ENCODE data around the gene ZCCHC9. TPM values are rescaled to one million over a fixed set of nuclear protein-coding genes. Genes with fewer than 3 reads are reported as not detected.
"Not testable (repeated sequence)": the region's sequence is repeated elsewhere in the genome, so short reads cannot be mapped to it uniquely, and the experiment has no call there.

Gene ZCCHC9
- total RNA-seq, 1 experiment from 2014 or later = 16.5 TPM

- intact Hi-C loops (cut with micrococcal nuclease; ENCODE audit: unreplicated experiment) = no loop called here
- ChIA-PET POLR2A (ENCODE audit: low non-redundant PET) (no interaction called here), CTCF (no interaction called here)
- Histone ChIP-seq H3K4me3 (ENCODE audit: low read depth, low read length, poor library complexity, severe bottlenecking) (no peak overlapping the region), H3K36me3 (ENCODE audit: insufficient read depth, low read length, poor library complexity, severe bottlenecking) (no peaks in the 10 kb centered on the region), H3K9me3 (ENCODE audit: low read depth, low read length, poor library complexity, severe bottlenecking) (no peaks in the 10 kb centered on the region), H3K4me1 (ENCODE audit: insufficient read depth, low read length, poor library complexity, severe bottlenecking) (no peaks in the 10 kb centered on the region), H3K27me3 (replicated peaks; ENCODE audit: insufficient read depth, low read depth, low read length, poor library complexity) (no peaks in the 10 kb centered on the region), H3K27ac (ENCODE audit: low read depth, low read length, poor library complexity, severe bottlenecking) (no peak overlapping the region)
- no peak for DNase-seq (ENCODE audit: low spot score)
- no TSS peak for BruUV-seq (replicated peaks)
- TF ChIP-seq, protein P1, sequence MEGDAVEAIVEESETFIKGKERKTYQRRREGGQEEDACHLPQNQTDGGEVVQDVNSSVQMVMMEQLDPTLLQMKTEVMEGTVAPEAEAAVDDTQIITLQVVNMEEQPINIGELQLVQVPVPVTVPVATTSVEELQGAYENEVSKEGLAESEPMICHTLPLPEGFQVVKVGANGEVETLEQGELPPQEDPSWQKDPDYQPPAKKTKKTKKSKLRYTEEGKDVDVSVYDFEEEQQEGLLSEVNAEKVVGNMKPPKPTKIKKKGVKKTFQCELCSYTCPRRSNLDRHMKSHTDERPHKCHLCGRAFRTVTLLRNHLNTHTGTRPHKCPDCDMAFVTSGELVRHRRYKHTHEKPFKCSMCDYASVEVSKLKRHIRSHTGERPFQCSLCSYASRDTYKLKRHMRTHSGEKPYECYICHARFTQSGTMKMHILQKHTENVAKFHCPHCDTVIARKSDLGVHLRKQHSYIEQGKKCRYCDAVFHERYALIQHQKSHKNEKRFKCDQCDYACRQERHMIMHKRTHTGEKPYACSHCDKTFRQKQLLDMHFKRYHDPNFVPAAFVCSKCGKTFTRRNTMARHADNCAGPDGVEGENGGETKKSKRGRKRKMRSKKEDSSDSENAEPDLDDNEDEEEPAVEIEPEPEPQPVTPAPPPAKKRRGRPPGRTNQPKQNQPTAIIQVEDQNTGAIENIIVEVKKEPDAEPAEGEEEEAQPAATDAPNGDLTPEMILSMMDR (conservative IDR thresholded peaks at IDR 0.05; ENCODE audit: low read depth, low read length) = no peak
- TF ChIP-seq EZH2 (IDR thresholded peaks at IDR 0.05; ENCODE audit: borderline replicate concordance, low read depth, low read length, poor library complexity, severe bottlenecking) = no peak
Observed at GRCh38 chr5:81253875-81254274, 47.5 kb upstream of the ZCCHC9 start.

DNA sequence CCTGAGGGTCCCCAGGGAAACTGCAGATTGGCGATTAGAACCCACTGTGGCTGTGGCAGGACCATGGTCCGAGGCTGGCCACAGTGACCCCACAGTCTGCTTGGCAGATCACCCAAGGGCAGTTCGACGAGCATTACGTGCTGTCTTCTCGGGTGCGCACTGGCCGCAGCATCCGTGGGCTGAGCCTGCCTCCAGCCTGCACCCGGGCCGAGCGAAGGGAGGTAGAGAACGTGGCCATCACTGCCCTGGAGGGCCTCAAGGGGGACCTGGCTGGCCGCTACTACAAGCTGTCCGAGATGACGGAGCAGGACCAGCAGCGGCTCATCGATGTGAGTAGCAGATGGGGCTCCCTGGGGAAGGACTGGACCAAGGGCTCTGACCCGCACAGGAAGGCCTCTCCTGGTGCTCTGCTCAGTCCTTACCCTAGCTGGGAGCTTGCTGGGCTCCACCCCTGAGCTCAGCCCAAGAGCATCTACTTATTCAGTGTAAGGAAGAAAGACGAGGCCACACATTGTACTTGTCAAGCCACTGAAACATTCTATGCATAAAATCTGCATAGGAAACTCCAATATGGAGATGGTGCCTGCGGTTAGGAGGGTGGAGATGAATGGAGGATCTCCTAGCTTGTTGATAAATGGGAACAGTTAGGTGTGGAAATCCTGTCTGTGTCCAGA, 46.4 kb upstream of the ZCCHC9 start:
- H3K9me3 ChIP-seq (ENCODE audit: low read depth, low read length, poor library complexity, severe bottlenecking) = no peaks in the 10 kb centered on the region
- no peaks in the 10 kb centered on the region for H3K36me3 ChIP-seq (ENCODE audit: insufficient read depth, low read length, poor library complexity, severe bottlenecking)
- no peak overlapping the region for H3K27ac ChIP-seq (ENCODE audit: low read depth, low read length, poor library complexity, severe bottlenecking)
- intact Hi-C loops (cut with micrococcal nuclease; ENCODE audit: unreplicated experiment) = no loop called here
- ChIA-PET CTCF (no interaction called here), POLR2A (ENCODE audit: low non-redundant PET) (no interaction called here)
- BruUV-seq (replicated peaks) = no TSS peak
- H3K27me3 ChIP-seq (replicated peaks; ENCODE audit: insufficient read depth, low read depth, low read length, poor library complexity) = no peaks in the 10 kb centered on the region
- no peak overlapping the region for H3K4me3 ChIP-seq (ENCODE audit: low read depth, low read length, poor library complexity, severe bottlenecking)
- no peaks in the 10 kb centered on the region for H3K4me1 ChIP-seq (ENCODE audit: insufficient read depth, low read length, poor library complexity, severe bottlenecking)
- TF ChIP-seq, protein P1 (conservative IDR thresholded peaks at IDR 0.05; ENCODE audit: low read depth, low read length) = no peak
- no peak for TF ChIP-seq EZH2 (IDR thresholded peaks at IDR 0.05; ENCODE audit: borderline replicate concordance, low read depth, low read length, poor library complexity, severe bottlenecking)
- DNase-seq (ENCODE audit: low spot score) = no peak

GRCh38 chr5:81256766-81257165, 44.6 kb upstream of the ZCCHC9 start:
- H3K27ac ChIP-seq (ENCODE audit: low read depth, low read length, poor library complexity, severe bottlenecking) = no peak overlapping the region
- H3K27me3 ChIP-seq (replicated peaks; ENCODE audit: insufficient read depth, low read depth, low read length, poor library complexity) = no peaks in the 10 kb centered on the region
- ChIA-PET POLR2A (ENCODE audit: low non-redundant PET) (interaction anchor here (0.6 kb wide), 1 partner anchor 804 kb away, joined by 9 read pairs; no protein-coding TSS in a partner anchor), CTCF (interaction anchor here (0.6 kb wide), 1 partner anchor 407 kb away, joined by 3 read pairs; no protein-coding TSS in a partner anchor)
- H3K36me3 ChIP-seq (ENCODE audit: insufficient read depth, low read length, poor library complexity, severe bottlenecking) = no peaks in the 10 kb centered on the region
- H3K4me3 ChIP-seq (ENCODE audit: low read depth, low read length, poor library complexity, severe bottlenecking) = no peak overlapping the region
- no TSS peak for BruUV-seq (replicated peaks)
- TF ChIP-seq, protein P1 (conservative IDR thresholded peaks at IDR 0.05; ENCODE audit: low read depth, low read length) = no peak
- TF ChIP-seq EZH2 (IDR thresholded peaks at IDR 0.05; ENCODE audit: borderline replicate concordance, low read depth, low read length, poor library complexity, severe bottlenecking) = no peak
- no peaks in the 10 kb centered on the region for H3K9me3 ChIP-seq (ENCODE audit: low read depth, low read length, poor library complexity, severe bottlenecking)
- DNase-seq (ENCODE audit: low spot score) = no peak
- intact Hi-C loops (cut with micrococcal nuclease; ENCODE audit: unreplicated experiment) = no loop called here
- no peaks in the 10 kb centered on the region for H3K4me1 ChIP-seq (ENCODE audit: insufficient read depth, low read length, poor library complexity, severe bottlenecking)

- BruUV-seq (replicated peaks); CTCF ChIA-PET; POLR2A ChIA-PET (ENCODE audit: low non-redundant PET); H3K27ac ChIP-seq (ENCODE audit: low read depth, low read length, poor library complexity, severe bottlenecking); H3K4me3 ChIP-seq (ENCODE audit: low read depth, low read length, poor library complexity, severe bottlenecking); H3K4me1 ChIP-seq (ENCODE audit: insufficient read depth, low read length, poor library complexity, severe bottlenecking); H3K9me3 ChIP-seq (ENCODE audit: low read depth, low read length, poor library complexity, severe bottlenecking); H3K27me3 ChIP-seq (replicated peaks; ENCODE audit: insufficient read depth, low read depth, low read length, poor library complexity); H3K36me3 ChIP-seq (ENCODE audit: insufficient read depth, low read length, poor library complexity, severe bottlenecking); DNase-seq (ENCODE audit: low spot score); intact Hi-C loops (cut with micrococcal nuclease; ENCODE audit: unreplicated experiment): not testable (repeated sequence)
Observed at GRCh38 chr5:81262796-81263195, 38.6 kb upstream of the ZCCHC9 start.
